H54 (cell line): Measurements from ENCODE around the gene NOL7.

ENCODE experiments used
- DNase-seq: peaks from one replicate; pipeline ENCODE4 v3.0.0; 2011; ENCODE audit warnings: low spot score, mixed read lengths; ENCODE audit not compliant: insufficient read length
- FAIRE-seq: peaks from 3 replicates; lab custom pipeline; 2011; peaks lifted over from hg19 to GRCh38; lab: Jason Lieb, UNC
- POLR2A ChIP-seq: IDR thresholded peaks from 2 replicates; pipeline ENCODE4 v1.6.1; 2011; ENCODE audit warnings: low read depth, mild to moderate bottlenecking, low read length

Gene NOL7

DNA sequence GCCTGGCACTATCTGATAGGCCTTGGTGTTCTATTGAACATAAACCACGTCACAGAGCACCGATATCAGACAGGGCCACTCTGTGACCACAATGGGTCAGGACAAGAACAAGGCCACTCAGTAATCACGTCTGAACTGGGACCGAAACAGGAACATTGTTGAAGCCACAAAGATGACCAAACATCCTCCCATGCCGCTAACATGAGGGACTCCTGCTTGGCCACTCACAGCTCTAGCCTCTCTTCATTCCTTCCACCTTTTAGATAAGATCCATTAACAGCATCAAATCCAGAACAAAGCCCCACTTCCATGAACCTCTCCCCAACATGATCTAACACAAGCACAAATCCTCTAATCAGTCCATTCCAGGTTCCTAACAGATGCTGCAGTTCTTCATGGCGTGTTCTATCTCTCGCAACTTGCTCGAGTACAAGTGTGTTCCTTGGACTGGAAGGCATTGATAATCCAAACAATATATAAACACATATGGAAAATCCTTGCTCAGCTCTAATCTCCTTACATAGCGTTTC, 33.4 kb upstream of the NOL7 start:
- TF ChIP-seq POLR2A = no peak
- DNase-seq = no peak
- no peak for FAIRE-seq

DNA sequence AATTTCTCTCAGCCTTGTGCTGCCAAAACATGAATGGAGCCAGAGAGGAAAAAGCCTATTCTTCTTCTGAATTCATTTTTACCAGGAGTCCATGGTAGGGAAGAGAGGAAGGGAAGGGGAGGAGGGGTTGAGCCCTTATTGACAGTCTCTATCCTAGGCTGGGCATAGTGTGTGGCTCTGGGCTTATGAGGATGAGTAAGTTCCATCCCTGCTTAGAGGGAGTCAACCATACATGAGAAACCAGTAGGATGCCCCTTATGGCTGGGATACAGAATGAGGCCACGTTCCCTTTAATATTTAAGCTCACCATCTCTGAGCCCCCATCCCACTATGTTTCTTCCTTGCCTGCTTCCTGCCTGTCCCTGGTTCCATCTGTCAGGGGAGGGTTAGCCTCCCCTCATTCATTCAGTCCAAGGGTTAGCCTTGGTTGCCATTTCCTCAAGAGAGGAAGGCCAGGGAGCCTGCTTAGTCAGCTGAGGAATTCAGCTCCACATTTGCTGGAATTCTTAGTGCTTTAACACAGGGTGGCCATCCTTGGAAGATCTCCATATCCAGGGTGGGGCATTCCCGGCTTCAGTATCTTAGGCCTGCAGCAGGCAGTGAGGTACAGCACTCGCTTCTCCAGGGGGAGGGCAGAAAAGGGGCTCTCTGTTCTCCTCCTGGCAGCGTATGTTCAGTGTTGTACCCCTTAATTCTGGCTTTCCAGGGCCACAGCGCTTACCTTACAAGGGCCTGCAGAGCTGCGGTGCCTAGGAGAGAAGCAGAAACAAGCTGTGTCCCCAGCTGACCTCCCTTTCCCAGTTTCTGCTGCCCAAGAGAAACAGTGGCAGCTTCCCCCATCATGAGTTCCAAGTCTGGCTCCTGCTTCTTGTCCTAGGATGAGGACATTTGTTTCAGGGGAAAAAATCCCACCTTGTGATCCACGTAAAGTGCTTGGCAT, 28.3 kb upstream of the NOL7 start:
- FAIRE-seq = no peak
- TF ChIP-seq POLR2A = no peak
- DNase-seq = no peak

DNA sequence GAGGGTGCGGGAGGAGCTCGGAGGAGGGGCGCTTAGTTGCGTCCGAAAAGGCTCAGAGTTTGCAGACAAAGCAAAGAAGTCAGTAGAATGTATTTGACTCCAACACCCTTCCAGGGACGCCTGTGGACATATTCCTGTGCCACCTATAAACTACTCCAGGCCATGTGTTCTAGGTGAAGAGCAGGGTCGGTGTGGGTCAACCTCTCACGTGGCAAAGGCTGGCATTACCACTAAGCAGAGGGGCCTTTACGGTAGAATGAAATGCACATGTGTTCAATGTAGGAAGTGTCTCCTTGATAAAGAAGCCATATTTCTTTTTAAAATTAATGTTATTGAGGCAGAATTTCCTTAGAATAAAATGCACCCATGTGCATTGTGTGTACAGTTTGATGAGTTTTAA, 25.3 kb upstream of the NOL7 start:
- no peak for TF ChIP-seq POLR2A
- no peak for FAIRE-seq
- DNase-seq = no peak

GRCh38 chr6:13590574-13591153, 24.5 kb upstream of the NOL7 start:
- DNase-seq (no peak), FAIRE-seq (no peak)
- no peak for TF ChIP-seq POLR2A

DNA sequence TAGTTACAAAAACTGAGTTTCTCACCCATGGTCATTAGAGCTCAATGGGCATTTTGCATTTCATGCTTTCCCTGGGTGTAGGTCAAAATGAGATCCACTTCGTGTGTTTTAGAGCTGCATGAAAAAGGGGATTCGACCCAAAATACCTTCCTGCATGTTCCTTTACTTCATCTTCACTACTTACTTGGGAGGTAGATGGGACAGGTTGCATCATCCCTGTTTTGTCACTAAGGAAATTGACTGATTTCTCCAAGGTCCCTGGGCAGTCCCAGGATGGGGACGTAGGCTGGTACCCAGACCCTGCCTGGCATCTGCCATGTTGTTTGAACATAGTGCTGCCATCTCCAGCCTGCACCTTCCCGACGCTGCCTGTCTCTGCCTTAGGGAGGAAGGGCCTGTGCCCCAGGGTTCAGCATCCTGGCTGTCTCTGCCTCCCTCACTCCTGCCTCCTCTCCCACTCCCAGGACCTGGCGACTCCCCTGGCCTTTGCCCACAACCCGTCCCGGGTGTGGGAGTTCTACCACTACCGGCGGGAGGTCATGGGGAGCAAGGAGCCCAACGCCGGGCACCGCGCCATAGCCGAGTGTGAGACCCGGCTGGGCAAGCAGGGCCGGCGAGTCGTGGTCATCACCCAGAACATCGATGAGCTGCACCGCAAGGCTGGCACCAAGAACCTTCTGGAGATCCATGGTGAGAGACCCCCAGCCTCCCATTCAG, 23.8 kb upstream of the NOL7 start:
- FAIRE-seq (no peak), DNase-seq (no peak)
- TF ChIP-seq POLR2A = no peak

- no peak for TF ChIP-seq POLR2A
- no peak for FAIRE-seq
These were observed 22.0 kb upstream of the NOL7 start for GRCh38 chr6:13593103-13593502.

DNA sequence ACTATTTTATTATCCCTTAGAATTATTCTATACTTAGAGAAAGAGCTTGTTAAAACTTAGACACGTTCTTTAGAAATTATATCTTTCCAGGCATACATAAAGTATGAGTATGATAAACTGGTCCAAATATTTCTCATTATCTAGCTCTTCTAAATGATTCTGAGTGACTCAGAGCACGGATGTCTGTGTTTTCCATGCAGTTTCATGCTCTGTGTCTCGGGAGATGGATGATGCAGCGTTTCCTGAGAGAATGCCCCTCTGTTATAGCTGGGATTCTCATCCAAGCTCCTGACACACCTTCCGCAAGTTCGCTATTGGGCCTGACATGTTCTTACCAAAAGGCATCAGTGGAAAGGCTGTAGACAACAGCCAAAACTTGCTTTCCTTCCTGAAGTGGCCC, 21.4 kb upstream of the NOL7 start:
- no peak for TF ChIP-seq POLR2A
- no peak for FAIRE-seq

More at GRCh38 chr6:13593103-13593502, 22.0 kb upstream of the NOL7 start:
- DNase-seq = no peak

DNA sequence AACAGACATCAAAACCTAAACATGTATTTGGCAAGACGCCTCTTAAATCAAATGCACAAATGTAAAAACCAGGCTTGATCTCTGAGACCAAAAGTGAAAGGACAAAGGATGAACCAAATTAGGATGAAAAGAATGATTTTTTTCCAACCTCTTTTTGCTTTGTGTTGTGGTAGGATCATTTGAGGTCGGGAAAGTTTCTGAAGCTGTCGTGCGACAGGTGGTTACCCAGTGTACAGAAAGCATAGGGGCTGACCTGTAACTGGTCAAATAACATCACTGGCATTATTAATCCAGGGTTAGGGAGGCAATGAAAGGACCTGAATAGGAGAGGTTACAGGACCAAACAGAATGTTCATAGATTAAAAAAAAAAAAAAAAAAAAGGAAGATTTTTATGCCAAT, 18.1 kb upstream of the NOL7 start:
- FAIRE-seq (no peak), DNase-seq (no peak)
- TF ChIP-seq POLR2A = no peak

More for the DNA sequence above, 21.4 kb upstream of the NOL7 start:
- DNase-seq = no peak

DNA sequence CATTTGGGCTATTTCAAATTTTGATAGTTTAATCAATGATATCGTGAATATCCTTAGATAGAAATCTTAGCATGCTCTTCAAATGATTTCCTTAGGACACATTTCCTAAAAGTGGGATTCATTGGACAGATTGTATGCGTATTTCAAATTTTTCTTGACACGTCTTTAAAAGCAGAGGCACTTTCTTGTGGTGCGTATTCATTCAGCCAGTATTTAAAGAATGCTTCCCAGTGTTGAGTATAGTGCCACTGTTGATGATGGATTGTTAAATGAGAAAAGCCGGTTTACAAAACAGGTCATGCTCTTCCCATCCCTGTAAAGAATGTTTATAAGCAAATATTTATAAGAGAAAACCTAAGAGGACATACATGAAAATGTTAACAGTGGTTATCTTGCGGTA, 15.1 kb upstream of the NOL7 start:
- DNase-seq (no peak), FAIRE-seq (no peak)
- TF ChIP-seq POLR2A = no peak

DNA sequence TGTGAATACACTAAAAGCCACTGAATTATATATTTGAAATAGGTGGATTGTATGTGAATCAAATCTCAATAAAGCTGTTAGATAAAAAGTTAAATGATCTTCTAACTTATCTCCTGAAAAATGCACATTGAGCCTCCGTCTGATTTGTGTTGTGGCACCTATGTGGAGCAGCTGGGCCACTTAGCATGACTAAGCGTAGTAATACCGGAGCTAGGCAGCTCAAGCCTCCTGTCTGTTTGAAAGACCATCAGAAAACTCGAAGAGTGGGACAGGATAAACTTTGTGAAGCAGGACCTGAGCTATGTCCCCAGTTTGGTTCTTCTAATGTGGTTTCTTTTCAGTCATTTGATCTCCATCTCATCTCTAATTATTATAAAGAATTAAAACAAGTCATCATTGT, 11.0 kb upstream of the NOL7 start:
- no peak for TF ChIP-seq POLR2A
- FAIRE-seq (no peak), DNase-seq (no peak)

DNA sequence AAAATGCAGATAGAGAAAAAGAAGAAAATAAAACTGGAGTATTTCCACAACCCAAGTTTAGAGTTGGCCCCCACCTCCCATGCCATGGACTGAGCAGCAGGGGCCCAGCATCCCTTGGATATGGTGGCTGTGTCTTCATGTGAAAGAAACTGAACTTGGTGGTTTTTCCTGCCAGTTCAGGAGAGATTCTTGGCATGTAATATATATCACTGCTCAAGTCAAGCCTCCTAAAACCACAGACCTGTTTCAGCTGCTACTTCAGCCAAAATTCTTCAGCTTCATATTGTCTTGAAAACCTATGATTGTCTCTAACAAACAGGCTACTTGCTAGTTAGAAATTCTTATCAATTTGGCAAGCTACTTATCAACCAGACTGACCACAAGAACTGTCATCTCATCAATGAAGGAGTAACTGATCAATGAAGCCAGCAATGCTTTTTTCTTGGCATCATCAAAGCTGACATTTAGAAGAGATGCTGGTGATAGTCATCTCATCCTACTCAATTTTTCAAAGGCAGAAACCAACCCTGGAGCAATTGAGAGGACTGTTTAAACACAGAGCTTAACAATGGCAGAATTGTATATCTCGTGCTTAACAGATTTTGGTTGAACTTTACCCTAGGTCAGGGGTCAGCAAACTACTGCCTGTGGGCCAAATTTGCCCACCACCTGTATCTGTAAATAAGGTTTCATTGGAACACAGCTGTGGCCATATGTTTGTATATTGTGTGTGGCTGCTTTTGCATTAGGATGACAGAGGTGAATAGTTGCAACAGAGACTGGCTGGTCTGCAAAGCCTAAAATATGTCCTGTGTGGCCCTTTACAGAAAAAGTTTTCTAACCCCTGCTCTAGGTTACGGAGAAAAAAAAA, 10.4 kb upstream of the NOL7 start:
- no peak for TF ChIP-seq POLR2A
- no peak for FAIRE-seq
- no peak for DNase-seq

GRCh38 chr6:13605634-13606033, 9.5 kb upstream of the NOL7 start:
- no peak for TF ChIP-seq POLR2A
- FAIRE-seq = no peak
- no peak for DNase-seq

- no peak for FAIRE-seq
- TF ChIP-seq POLR2A = no peak
- no peak for DNase-seq
These were observed 3.4 kb upstream of the NOL7 start for GRCh38 chr6:13611715-13612114.
